Spleen (tissue), 7 donors: ENCODE data around the gene TAAR8.

ENCODE experiments used
- CTCF ChIP-seq, 11 experiments: fragments of 200-600 bp in 7 of 11; fragments of 450-650 bp in 4 of 11; sonication (generic) in 4 of 11; IDR thresholded peaks in 8 of 11; conservative IDR thresholded peaks in 3 of 11; 1 replicate in 7 of 11; 2 replicates in 4 of 11; pipeline versions ENCODE4 v1.4.0 to v1.8.0; 2016 to 2021; ENCODE audit warnings: antibody characterized with exemption in 11 of 11, inconsistent platforms in 4 of 11, mild to moderate bottlenecking in 1 of 11
- POLR2A ChIP-seq, 3 donors: fragments of 450-650 bp; IDR thresholded peaks; one replicate each; pipeline ENCODE4 v1.5.1; 2017; ENCODE audit warnings: antibody characterized with exemption in 3 of 3, mild to moderate bottlenecking in 1 of 3
- POLR2AphosphoS5 ChIP-seq, 3 donors: sonication (generic); formaldehyde crosslinking; IDR thresholded peaks; one replicate each; pipeline ENCODE4 v1.5.1; 2017; ENCODE audit warnings: antibody characterized with exemption in 3 of 3
- donor health status: DM: no; HTN: no; CAD: no; lungs with moderate emphysema.
- donor health status: DM: no; HTN: no; CAD: no.
- donor health status: DM: no; HTN: no; CAD: no.

- TF ChIP-seq CTCF (IDR thresholded peaks at IDR 0.05 in 8 of 11, conservative IDR thresholded peaks at IDR 0.05 in 3 of 11) (no peak), POLR2AphosphoS5 (IDR thresholded peaks at IDR 0.05) (no peak), POLR2A (IDR thresholded peaks at IDR 0.05) (no peak)
Observed at GRCh38 chr6:132548746-132549463, 3.6 kb upstream of the TAAR8 start.
